GM13976 (cell line): ENCODE data around the gene PDE4D.

Source experiments
- DNase-seq: peaks from one replicate; pipeline ENCODE4 v3.0.0; 2012; ENCODE audit warnings: low spot score
- in situ Hi-C: fragments of 300-500 bp; cut with MboI; formaldehyde crosslinking; loops from one replicate; pipeline ENCODE4 v1.12.0; 2022; ENCODE audit warnings: low sequenced_read_pairs, mixed read lengths, inconsistent platforms; ENCODE audit not compliant: unreplicated experiment
- TF ChIP-seq, protein P1 (sequence below): IDR thresholded peaks from 2 replicates; pipeline ENCODE4 v1.5.1; 2012; ENCODE audit warnings: borderline replicate concordance, mild to moderate bottlenecking; ENCODE audit not compliant: insufficient read depth; ENCODE audit errors: extremely low read depth, missing control alignments, control extremely low read depth

Gene PDE4D

DNA sequence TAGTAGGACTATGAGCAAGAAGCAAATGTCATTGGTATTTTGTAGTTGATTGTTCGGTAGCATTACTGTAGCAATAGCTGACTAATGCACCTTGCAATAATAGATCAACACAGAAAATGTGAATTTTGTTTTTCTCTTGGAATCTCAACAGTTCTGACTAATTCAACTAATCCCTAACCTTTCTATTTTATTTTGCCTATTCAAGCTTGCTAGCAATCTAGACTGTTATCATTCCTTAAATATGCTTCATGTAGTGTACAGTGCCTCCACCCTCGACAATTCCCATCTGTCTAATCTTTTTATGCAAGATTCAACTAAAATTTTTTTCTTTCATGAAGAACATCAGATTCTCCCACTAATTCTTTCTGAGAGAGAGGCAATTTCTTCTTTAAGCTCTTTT lies 570.6 kb downstream of the PDE4D start:
- DNase-seq, result no peak
- TF ChIP-seq, protein P1, sequence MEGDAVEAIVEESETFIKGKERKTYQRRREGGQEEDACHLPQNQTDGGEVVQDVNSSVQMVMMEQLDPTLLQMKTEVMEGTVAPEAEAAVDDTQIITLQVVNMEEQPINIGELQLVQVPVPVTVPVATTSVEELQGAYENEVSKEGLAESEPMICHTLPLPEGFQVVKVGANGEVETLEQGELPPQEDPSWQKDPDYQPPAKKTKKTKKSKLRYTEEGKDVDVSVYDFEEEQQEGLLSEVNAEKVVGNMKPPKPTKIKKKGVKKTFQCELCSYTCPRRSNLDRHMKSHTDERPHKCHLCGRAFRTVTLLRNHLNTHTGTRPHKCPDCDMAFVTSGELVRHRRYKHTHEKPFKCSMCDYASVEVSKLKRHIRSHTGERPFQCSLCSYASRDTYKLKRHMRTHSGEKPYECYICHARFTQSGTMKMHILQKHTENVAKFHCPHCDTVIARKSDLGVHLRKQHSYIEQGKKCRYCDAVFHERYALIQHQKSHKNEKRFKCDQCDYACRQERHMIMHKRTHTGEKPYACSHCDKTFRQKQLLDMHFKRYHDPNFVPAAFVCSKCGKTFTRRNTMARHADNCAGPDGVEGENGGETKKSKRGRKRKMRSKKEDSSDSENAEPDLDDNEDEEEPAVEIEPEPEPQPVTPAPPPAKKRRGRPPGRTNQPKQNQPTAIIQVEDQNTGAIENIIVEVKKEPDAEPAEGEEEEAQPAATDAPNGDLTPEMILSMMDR, result no peak
- in situ Hi-C loops, result no loop called here

- no peak for DNase-seq
- in situ Hi-C loops, result no loop called here
- TF ChIP-seq, protein P1, result no peak
Observed at GRCh38 chr5:59322058-59322457, 571.5 kb downstream of the PDE4D start.

- DNase-seq, result no peak
- TF ChIP-seq, protein P1, result no peak
- in situ Hi-C loops, result no loop called here
Observed at GRCh38 chr5:59321642-59322041, 571.9 kb downstream of the PDE4D start.

- DNase-seq, result no peak
- TF ChIP-seq, protein P1, result no peak
- in situ Hi-C loops, result no loop called here
Observed at GRCh38 chr5:59320420-59320819, 573.1 kb downstream of the PDE4D start.

GRCh38 chr5:59319250-59319649 lies 574.3 kb downstream of the PDE4D start:
- TF ChIP-seq, protein P1, result no peak
- in situ Hi-C loops, result no loop called here
- DNase-seq, result no peak

DNA sequence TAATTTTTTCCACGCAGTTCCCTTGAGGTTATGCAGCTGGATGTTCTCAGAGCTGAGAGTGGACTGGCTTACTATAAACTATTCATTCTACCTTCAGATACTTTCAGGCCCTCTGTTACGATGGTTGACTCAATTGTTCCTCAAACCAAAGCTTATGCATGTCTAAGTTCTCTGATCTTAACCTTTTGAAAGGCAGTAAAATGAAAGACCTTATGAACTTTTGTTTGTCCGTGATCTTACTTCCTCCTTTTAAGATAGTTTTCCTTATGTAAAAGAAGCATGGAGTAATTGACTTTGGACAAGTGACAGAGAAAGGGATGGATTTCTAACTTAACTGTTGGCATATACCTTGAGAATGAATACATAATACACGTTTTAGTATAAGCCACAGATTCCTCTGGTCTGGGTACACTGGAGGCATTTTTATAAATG lies 575.7 kb downstream of the PDE4D start:
- TF ChIP-seq, protein P1, result no peak
- no peak for DNase-seq
- in situ Hi-C loops, result no loop called here
